Omental fat pad (tissue), 4 donors: ENCODE data around the gene LAMTOR2. TPM values are rescaled to one million over a fixed set of nuclear protein-coding genes. Genes with fewer than 3 reads are reported as not detected.

Experiments
- ATAC-seq: fragments of 150-250 bp; one replicate; pipeline ENCODE4 v1.9.1; 2016; ENCODE audit warnings: mild to moderate bottlenecking, moderate library complexity; ENCODE audit not compliant: low FRiP score
- DNase-seq: peaks from one replicate; pipeline ENCODE4 v3.0.0-alpha.2; 2019; ENCODE audit warnings: low spot score
- CTCF ChIP-seq, 3 donors: fragments of 450-650 bp; IDR thresholded peaks; one replicate each; pipeline ENCODE4 v1.5.1; 2016 to 2017; ENCODE audit warnings: antibody characterized with exemption in 3 of 3, mild to moderate bottlenecking in 3 of 3, moderate library complexity in 2 of 3
- total RNA-seq, 4 donors: library from RNA; depleted of rRNA; stranded (reverse); fragments of >200 nt; gene quantifications; one replicate each; pipeline ENCODE4 v1.1.0, GENCODE V29; 2016

Gene LAMTOR2
- total RNA-seq, 4 donors from 2014 or later, result 45.8 to 74.3 (median 65.0) TPM

- DNase-seq (no peak), ATAC-seq (peak; percentile 48)
- no peak for TF ChIP-seq CTCF (IDR thresholded peaks at IDR 0.05)
These were observed 27.9 kb downstream of the LAMTOR2 start, which contains the start of gene MEX3A for GRCh38 chr1:156082309-156083091. TSS of gene MEX3A (minus strand) at chr1:156082465. CDS start at chr1:156081998, 467 bp downstream.

GRCh38 chr1:156083800-156084790 lies 29.5 kb downstream of the LAMTOR2 start:
- no peak for ATAC-seq
- TF ChIP-seq CTCF (IDR thresholded peaks at IDR 0.05), result no peak
- no peak for DNase-seq

- DNase-seq, result no peak
- TF ChIP-seq CTCF (IDR thresholded peaks at IDR 0.05), result no peak
- no peak for ATAC-seq
These were observed 31.7 kb downstream of the LAMTOR2 start for GRCh38 chr1:156086256-156086662.

GRCh38 chr1:156089704-156090103 lies 35.1 kb downstream of the LAMTOR2 start:
- DNase-seq (no peak), ATAC-seq (no peak)
- TF ChIP-seq CTCF (IDR thresholded peaks at IDR 0.05), result no peak

- no peak for TF ChIP-seq CTCF (IDR thresholded peaks at IDR 0.05)
- ATAC-seq (no peak), DNase-seq (no peak)
These were observed 35.7 kb downstream of the LAMTOR2 start for GRCh38 chr1:156090138-156090839.

- peak in 1 of 3 donors; percentile 60 for TF ChIP-seq CTCF (IDR thresholded peaks at IDR 0.05)
- ATAC-seq (peak; percentile 69), DNase-seq (peak; percentile 94)
These were observed 36.2 kb downstream of the LAMTOR2 start for GRCh38 chr1:156090840-156091188.
